Loucy (cell line): ENCODE measurements around the gene GPRC6A.
"Not testable (repeated sequence)": the region's sequence is repeated elsewhere in the genome, so short reads cannot be mapped to it uniquely, and the experiment has no call there.

Experiments
- H2AFZ ChIP-seq: fragments of 200-600 bp; sonication (generic); 2 replicates; pipeline ENCODE4 v1.6.0; 2016; ENCODE audit warnings: antibody characterized with exemption, mild to moderate bottlenecking, low read length, moderate library complexity
- H3F3A ChIP-seq: fragments of 200-600 bp; 2 replicates; pipeline ENCODE4 v1.6.0; 2016; ENCODE audit warnings: antibody characterized with exemption, low read depth, mild to moderate bottlenecking
- H3K27me3 ChIP-seq: fragments of 200-600 bp; sonication (generic); 2 replicates; pipeline ENCODE4 v1.6.1; 2014; ENCODE audit warnings: low read length, mild to moderate bottlenecking; ENCODE audit not compliant: insufficient read depth, poor library complexity, severe bottlenecking
- H3K36me3 ChIP-seq: fragments of 200-600 bp; sonication (generic); 2 replicates; pipeline ENCODE4 v1.6.1; 2016; ENCODE audit warnings: low read length; ENCODE audit not compliant: insufficient read depth
- H3K4me1 ChIP-seq: fragments of 200-600 bp; sonication (generic); 2 replicates; pipeline ENCODE4 v1.5.1; 2014; ENCODE audit warnings: low read length, mild to moderate bottlenecking; ENCODE audit not compliant: insufficient read depth, poor library complexity, severe bottlenecking
- H3K4me2 ChIP-seq: fragments of 200-600 bp; sonication (generic); 2 replicates; pipeline ENCODE4 v1.6.0; 2014; ENCODE audit warnings: antibody characterized with exemption, low read length, low read depth, mild to moderate bottlenecking; ENCODE audit not compliant: poor library complexity, severe bottlenecking
- H3K4me3 ChIP-seq: fragments of 200-600 bp; sonication (generic); 2 replicates; pipeline ENCODE4 v1.5.1; 2014; ENCODE audit warnings: low read length, mild to moderate bottlenecking, mixed read lengths; ENCODE audit not compliant: poor library complexity, severe bottlenecking
- H3K79me2 ChIP-seq: fragments of 200-600 bp; sonication (generic); 2 replicates; pipeline ENCODE4 v1.6.1; 2014; ENCODE audit warnings: low read length; ENCODE audit not compliant: insufficient read depth
- H3K9ac ChIP-seq: fragments of 200-600 bp; sonication (generic); 2 replicates; pipeline ENCODE4 v1.6.0; 2014; ENCODE audit warnings: mild to moderate bottlenecking, low read depth, low read length, moderate library complexity; ENCODE audit not compliant: poor library complexity, severe bottlenecking
- H3K9me2 ChIP-seq: fragments of 200-600 bp; sonication (generic); replicated peaks from 2 replicates; pipeline ENCODE4 v1.6.1; 2016; ENCODE audit warnings: low read depth, low read length, mixed read lengths
- H3K9me3 ChIP-seq: fragments of 200-600 bp; sonication (generic); 2 replicates; pipeline ENCODE4 v1.6.1; 2014; ENCODE audit warnings: mild to moderate bottlenecking, antibody characterized with exemption, low read length, low read depth; ENCODE audit not compliant: insufficient read depth
- H4K20me1 ChIP-seq: fragments of 200-600 bp; sonication (generic); 2 replicates; pipeline ENCODE4 v1.6.0; 2014; ENCODE audit warnings: antibody characterized with exemption, low read length, mild to moderate bottlenecking; ENCODE audit not compliant: insufficient read depth, poor library complexity, severe bottlenecking
- CTCF ChIP-seq: fragments of 200-600 bp; sonication (generic); conservative IDR thresholded peaks from 2 replicates; pipeline ENCODE4 v1.5.1; 2014; ENCODE audit warnings: mild to moderate bottlenecking, antibody characterized with exemption, low read length
- EZH2phosphoT487 ChIP-seq: fragments of 200-600 bp; IDR thresholded peaks from 2 replicates; pipeline ENCODE4 v1.6.1; 2018; ENCODE audit warnings: antibody characterized with exemption, mild to moderate bottlenecking, moderate library complexity, borderline replicate concordance

The GPRC6A gene

GRCh38 chr6:116827561-116828240, 1.2 kb downstream of the GPRC6A start:
- Histone ChIP-seq H3K4me2 (no peak overlapping the region), H3K79me2 (no peaks in the 10 kb centered on the region), H3F3A (no peaks in the 10 kb centered on the region), H3K36me3 (no peaks in the 10 kb centered on the region), H3K9ac (no peak overlapping the region), H3K9me3 (no peaks in the 10 kb centered on the region), H3K27me3 (no peaks in the 10 kb centered on the region), H2AFZ (no peak overlapping the region), H3K9me2 (no peaks in the 10 kb centered on the region), H3K4me3 (no peak overlapping the region), H4K20me1 (no peaks in the 10 kb centered on the region), H3K4me1 (no peaks in the 10 kb centered on the region)
- TF ChIP-seq CTCF (no peak), EZH2phosphoT487 (no peak)

- H3K9me2 ChIP-seq, H3K4me3 ChIP-seq, H4K20me1 ChIP-seq, H3K9me3 ChIP-seq, H3K4me1 ChIP-seq, H3K9ac ChIP-seq, H3K4me2 ChIP-seq, H3F3A ChIP-seq, H2AFZ ChIP-seq, H3K27me3 ChIP-seq, H3K79me2 ChIP-seq, H3K36me3 ChIP-seq: not testable (repeated sequence)
Measured at GRCh38 chr6:116816336-116816735, 12.5 kb downstream of the GPRC6A start.

GRCh38 chr6:116812051-116812650, 16.7 kb downstream of the GPRC6A start:
- no peak overlapping the region for H3K4me3 ChIP-seq
- no peak overlapping the region for H3K4me2 ChIP-seq
- H3K9me3 ChIP-seq: peaks cover 5% of the 10 kb centered on the region; the same call in 1 of the 2 replicates
- H3K27me3 ChIP-seq: no peaks in the 10 kb centered on the region
- H3K36me3 ChIP-seq: no peaks in the 10 kb centered on the region
- no peak overlapping the region for H2AFZ ChIP-seq
- H3K9ac ChIP-seq: no peak overlapping the region
- H3F3A ChIP-seq: no peaks in the 10 kb centered on the region
- TF ChIP-seq CTCF (no peak), EZH2phosphoT487 (no peak)
- H3K9me2 ChIP-seq: no peaks in the 10 kb centered on the region
- H3K79me2 ChIP-seq: no peaks in the 10 kb centered on the region
- no peaks in the 10 kb centered on the region for H4K20me1 ChIP-seq
- H3K4me1 ChIP-seq: no peaks in the 10 kb centered on the region

- H3K9me3 ChIP-seq: no peaks in the 10 kb centered on the region
- no peaks in the 10 kb centered on the region for H3K79me2 ChIP-seq
- no peaks in the 10 kb centered on the region for H3K36me3 ChIP-seq
- no peak overlapping the region for H3K9ac ChIP-seq
- H3F3A ChIP-seq: no peaks in the 10 kb centered on the region
- no peaks in the 10 kb centered on the region for H3K4me1 ChIP-seq
- TF ChIP-seq CTCF: no peak
- no peak for TF ChIP-seq EZH2phosphoT487
- no peak overlapping the region for H3K4me3 ChIP-seq
- no peaks in the 10 kb centered on the region for H3K9me2 ChIP-seq
- H3K4me2 ChIP-seq: no peak overlapping the region
- peaks cover 6% of the 10 kb centered on the region for H3K27me3 ChIP-seq
- no peaks in the 10 kb centered on the region for H4K20me1 ChIP-seq
- H2AFZ ChIP-seq: no peak overlapping the region
Measured at GRCh38 chr6:116801971-116802370, 26.9 kb downstream of the GPRC6A start.
